A549 (cell line): Measurements from ENCODE around the gene SLC16A8.

Experiments used
- CTCF ChIP-seq: fragments of >200 bp; sonication (Bioruptor Twin); formaldehyde crosslinking; IDR thresholded peaks from 3 replicates; pipeline ENCODE4 v1.5.1; 2016
- MAX ChIP-seq: IDR thresholded peaks from 2 replicates; pipeline ENCODE4 v1.6.1; 2012
- MAZ ChIP-seq: fragments of 150-350 bp; IDR thresholded peaks from 2 replicates; pipeline ENCODE4 v1.6.1; 2014; ENCODE audit warnings: antibody characterized with exemption, low read depth, low read length, borderline replicate concordance
- PBX3 ChIP-seq: IDR thresholded peaks from 2 replicates; pipeline ENCODE4 v1.6.1; 2012
- POLR2A ChIP-seq: IDR thresholded peaks from 2 replicates; pipeline ENCODE4 v1.6.1; 2012; ENCODE audit warnings: mild to moderate bottlenecking, low read length
- RCOR1 ChIP-seq: fragments of 150-350 bp; IDR thresholded peaks from 2 replicates; pipeline ENCODE4 v1.6.1; 2014; ENCODE audit warnings: antibody characterized with exemption, low read length, low read depth
- REST ChIP-seq: fragments of 200-600 bp; sonication (generic); IDR thresholded peaks from 2 replicates; pipeline ENCODE4 v1.6.1; 2016; ENCODE audit warnings: antibody characterized with exemption, mild to moderate bottlenecking, moderate library complexity

- TF ChIP-seq PBX3 (no peak), MAZ (no peak), REST (no peak), POLR2A (no peak), CTCF (no peak), MAX (no peak), RCOR1 (no peak)
Measured at GRCh38 chr22:38034884-38035529, 49.0 kb downstream of the SLC16A8 start.
